Measurements from ENCODE around the gene MCM10.

Gene MCM10

GRCh38 chr10:13139676-13140075 is 21.7 kb upstream of the MCM10 start:
- H3K4me3 ChIP-seq (ENCODE audit: low read depth, low read length), result no peak overlapping the region
- TF ChIP-seq CTCF (IDR thresholded peaks at IDR 0.05; ENCODE audit: low read depth, low read length), result no peak
- no peak for TF ChIP-seq MYC (IDR thresholded peaks at IDR 0.05; ENCODE audit: low read depth, low read length)
- TF ChIP-seq POLR2A (IDR thresholded peaks at IDR 0.05; ENCODE audit: extremely low read depth, insufficient read length), result no peak
- TF ChIP-seq MAX (IDR thresholded peaks at IDR 0.05; ENCODE audit: low read depth, low read length), result no peak
- no peak for DNase-seq (ENCODE audit: low read depth)

- H3K4me3 ChIP-seq (ENCODE audit: low read depth, low read length), result no peak overlapping the region
- no peak for TF ChIP-seq CTCF (IDR thresholded peaks at IDR 0.05; ENCODE audit: low read depth, low read length)
- no peak for TF ChIP-seq MAX (IDR thresholded peaks at IDR 0.05; ENCODE audit: low read depth, low read length)
- no peak for TF ChIP-seq MYC (IDR thresholded peaks at IDR 0.05; ENCODE audit: low read depth, low read length)
- no peak for TF ChIP-seq POLR2A (IDR thresholded peaks at IDR 0.05; ENCODE audit: extremely low read depth, insufficient read length)
- DNase-seq (ENCODE audit: low read depth), result no peak
These were observed 20.6 kb upstream of the MCM10 start for GRCh38 chr10:13140627-13141190.

- TF ChIP-seq MAX (IDR thresholded peaks at IDR 0.05; ENCODE audit: low read depth, low read length), result no peak
- no peak for TF ChIP-seq POLR2A (IDR thresholded peaks at IDR 0.05; ENCODE audit: extremely low read depth, insufficient read length)
- no peak for TF ChIP-seq MYC (IDR thresholded peaks at IDR 0.05; ENCODE audit: low read depth, low read length)
- TF ChIP-seq CTCF (IDR thresholded peaks at IDR 0.05; ENCODE audit: low read depth, low read length), result no peak
- DNase-seq (ENCODE audit: low read depth), result no peak
- no peak overlapping the region for H3K4me3 ChIP-seq (ENCODE audit: low read depth, low read length)
These were observed 17.6 kb upstream of the MCM10 start for GRCh38 chr10:13143766-13144165.

GRCh38 chr10:13144814-13145213 is 16.5 kb upstream of the MCM10 start:
- TF ChIP-seq MYC (IDR thresholded peaks at IDR 0.05; ENCODE audit: low read depth, low read length) (no peak), MAX (IDR thresholded peaks at IDR 0.05; ENCODE audit: low read depth, low read length) (no peak), CTCF (IDR thresholded peaks at IDR 0.05; ENCODE audit: low read depth, low read length) (no peak), POLR2A (IDR thresholded peaks at IDR 0.05; ENCODE audit: extremely low read depth, insufficient read length) (no peak)
- DNase-seq (ENCODE audit: low read depth), result no peak
- H3K4me3 ChIP-seq (ENCODE audit: low read depth, low read length), result no peak overlapping the region

GRCh38 chr10:13146379-13146778 is 15.0 kb upstream of the MCM10 start:
- TF ChIP-seq MYC (IDR thresholded peaks at IDR 0.05; ENCODE audit: low read depth, low read length) (no peak), CTCF (IDR thresholded peaks at IDR 0.05; ENCODE audit: low read depth, low read length) (no peak), POLR2A (IDR thresholded peaks at IDR 0.05; ENCODE audit: extremely low read depth, insufficient read length) (no peak), MAX (IDR thresholded peaks at IDR 0.05; ENCODE audit: low read depth, low read length) (no peak)
- H3K4me3 ChIP-seq (ENCODE audit: low read depth, low read length), result no peak overlapping the region
- no peak for DNase-seq (ENCODE audit: low read depth)

All from NB4 (cell line).